PC-3 (cell line): ENCODE data around the gene NMUR2. TPM values are rescaled to one million over a fixed set of nuclear protein-coding genes. Genes with fewer than 3 reads are reported as not detected.

Source experiments
- ATAC-seq: fragments of 200-7000 bp; cut with Tn5 transposase; 2 replicates; pipeline ENCODE4 v1.9.1; 2020; ENCODE audit warnings: mild to moderate bottlenecking, moderate library complexity
- BruUV-seq: library from RNA; stranded (reverse); fragments of 400-500 nt; replicated peaks from 2 replicates; lab custom pipeline; 2021; lab: Mats Ljungman, UMichigan
- CTCF ChIA-PET: fragments of 300-600 bp; sonication (Branson Sonifier 250); formaldehyde crosslinking; loops from one replicate; lab custom pipeline; 2022; ENCODE audit warnings: antibody characterized with exemption; lab: Charles Lee
- POLR2A ChIA-PET: fragments of 300-600 bp; sonication (Branson Sonifier 250); formaldehyde crosslinking; loops from one replicate; lab custom pipeline; 2022; ENCODE audit warnings: antibody characterized with exemption; ENCODE audit not compliant: unreplicated experiment; lab: Charles Lee
- DNase-seq: peaks from one replicate; pipeline ENCODE4 v3.0.0-alpha.2; 2015
- H2AFZ ChIP-seq: fragments of 300-600 bp; sonication (generic); 2 replicates; pipeline ENCODE4 v1.6.0; 2016; ENCODE audit warnings: antibody characterized with exemption, low read length
- H3F3A ChIP-seq: fragments of 300-600 bp; sonication (generic); one replicate; pipeline ENCODE4 v1.6.0; 2017; ENCODE audit warnings: antibody characterized with exemption, low read length, control low read depth, mild to moderate bottlenecking; ENCODE audit not compliant: unreplicated experiment
- H3K27ac ChIP-seq: fragments of 300-600 bp; sonication (generic); 2 replicates; pipeline ENCODE4 v1.5.1; 2016; ENCODE audit warnings: mild to moderate bottlenecking, low read length
- H3K27me3 ChIP-seq: fragments of 300-600 bp; sonication (generic); 2 replicates; pipeline ENCODE4 v1.6.1; 2016; ENCODE audit warnings: low read length, mixed read lengths
- H3K36me3 ChIP-seq: fragments of 300-600 bp; sonication (generic); 2 replicates; pipeline ENCODE4 v1.6.1; 2016; ENCODE audit warnings: low read depth, mixed run types, low read length, mixed read lengths
- H3K4me1 ChIP-seq: fragments of 300-600 bp; sonication (generic); 2 replicates; pipeline ENCODE4 v1.5.1; 2016; ENCODE audit warnings: low read length; ENCODE audit not compliant: insufficient read depth
- H3K4me2 ChIP-seq: fragments of 300-600 bp; sonication (generic); 2 replicates; pipeline ENCODE4 v1.6.0; 2016; ENCODE audit warnings: low read length
- H3K4me3 ChIP-seq: fragments of 300-600 bp; sonication (generic); 2 replicates; pipeline ENCODE4 v1.5.1; 2016; ENCODE audit warnings: mild to moderate bottlenecking, low read length, mixed read lengths
- H3K79me2 ChIP-seq: fragments of 300-600 bp; sonication (generic); 2 replicates; pipeline ENCODE4 v1.6.1; 2017; ENCODE audit warnings: low read length, mixed read lengths
- H3K9ac ChIP-seq: fragments of 300-600 bp; sonication (generic); 2 replicates; pipeline ENCODE4 v1.6.0; 2016; ENCODE audit warnings: mild to moderate bottlenecking, low read length
- H3K9me2 ChIP-seq: fragments of 300-600 bp; sonication (generic); replicated peaks from 2 replicates; pipeline ENCODE4 v1.6.1; 2016; ENCODE audit warnings: mixed run types, low read length, mixed read lengths
- H3K9me3 ChIP-seq: fragments of 300-600 bp; sonication (generic); 2 replicates; pipeline ENCODE4 v1.6.1; 2016; ENCODE audit warnings: low read length, mixed read lengths
- H4K20me1 ChIP-seq: fragments of 300-600 bp; sonication (generic); 2 replicates; pipeline ENCODE4 v1.6.1; 2016; ENCODE audit warnings: low read length, mixed read lengths
- CTCF ChIP-seq: fragments of 300-600 bp; sonication (generic); conservative IDR thresholded peaks from 2 replicates; pipeline ENCODE4 v1.5.1; 2017; ENCODE audit warnings: antibody characterized with exemption, low read depth, mild to moderate bottlenecking, low read length
- EZH2 ChIP-seq: fragments of 300-600 bp; sonication (generic); IDR thresholded peaks from one replicate; pipeline ENCODE4 v1.6.1; 2017; ENCODE audit warnings: antibody characterized with exemption, mild to moderate bottlenecking, low read length; ENCODE audit not compliant: unreplicated experiment
- EZH2phosphoT487 ChIP-seq: fragments of 300-600 bp; sonication (generic); IDR thresholded peaks from 2 replicates; pipeline ENCODE4 v1.6.1; 2018; ENCODE audit warnings: mild to moderate bottlenecking, antibody characterized with exemption, low read length, borderline replicate concordance
- intact Hi-C: fragments of 100-400 bp; cut with micrococcal nuclease; formaldehyde crosslinking; loops from 2 replicates; pipeline ENCODE4 v1.9.0; 2023
- total RNA-seq: library from RNA; depleted of rRNA; stranded (reverse); fragments of >200 nt; gene quantifications from 2 replicates; pipeline ENCODE4 v1.2.3, GENCODE V29; 2014

Gene NMUR2
- total RNA-seq, 1 experiment from 2014 or later = not detected

- Histone ChIP-seq H3K27me3 (peaks cover 19% of the 10 kb centered on the region; the same call in 1 of the 2 replicates), H3K36me3 (no peaks in the 10 kb centered on the region), H3K4me3 (no peak overlapping the region), H4K20me1 (no peaks in the 10 kb centered on the region), H3F3A (no peaks in the 10 kb centered on the region), H3K4me2 (no peak overlapping the region), H3K9me3 (no peaks in the 10 kb centered on the region), H3K27ac (no peak overlapping the region), H3K4me1 (no peaks in the 10 kb centered on the region), H2AFZ (no peak overlapping the region), H3K79me2 (no peaks in the 10 kb centered on the region), H3K9me2 (no peaks in the 10 kb centered on the region), H3K9ac (no peak overlapping the region)
- BruUV-seq = no TSS peak
- ChIA-PET POLR2A (no interaction called here), CTCF (no interaction called here)
- DNase-seq (no peak), ATAC-seq (no peak)
- no peak for TF ChIP-seq EZH2
- no peak for TF ChIP-seq CTCF
- no peak for TF ChIP-seq EZH2phosphoT487
- intact Hi-C loops = no loop called here
These were observed 32.8 kb upstream of the NMUR2 start for GRCh38 chr5:152437866-152438265.

- ATAC-seq (no peak), DNase-seq (no peak)
- H3K9ac ChIP-seq = no peak overlapping the region
- H3K36me3 ChIP-seq = no peaks in the 10 kb centered on the region
- TF ChIP-seq CTCF (no peak), EZH2phosphoT487 (no peak), EZH2 (no peak)
- ChIA-PET CTCF (no interaction called here), POLR2A (no interaction called here)
- no peaks in the 10 kb centered on the region for H3K9me3 ChIP-seq
- H3K4me2 ChIP-seq = no peak overlapping the region
- no peaks in the 10 kb centered on the region for H3K4me1 ChIP-seq
- H3K79me2 ChIP-seq = no peaks in the 10 kb centered on the region
- no peak overlapping the region for H3K4me3 ChIP-seq
- intact Hi-C loops = no loop called here
- no peaks in the 10 kb centered on the region for H3K9me2 ChIP-seq
- H2AFZ ChIP-seq = no peak overlapping the region
- H3K27me3 ChIP-seq = no peaks in the 10 kb centered on the region
- no peaks in the 10 kb centered on the region for H4K20me1 ChIP-seq
- no TSS peak for BruUV-seq
- no peaks in the 10 kb centered on the region for H3F3A ChIP-seq
- H3K27ac ChIP-seq = no peak overlapping the region
These were observed 22.6 kb upstream of the NMUR2 start for GRCh38 chr5:152427721-152428120.

- H3K4me2 ChIP-seq = no peak overlapping the region
- CTCF ChIA-PET = no interaction called here
These were observed 20.0 kb upstream of the NMUR2 start for GRCh38 chr5:152425083-152425482.

More at GRCh38 chr5:152425083-152425482, 20.0 kb upstream of the NMUR2 start:
- BruUV-seq = no TSS peak
- POLR2A ChIA-PET = no interaction called here
- no peaks in the 10 kb centered on the region for H3K27me3 ChIP-seq
- no peak overlapping the region for H2AFZ ChIP-seq
- H3K79me2 ChIP-seq = no peaks in the 10 kb centered on the region
- H3K9me3 ChIP-seq = no peaks in the 10 kb centered on the region
- H3K4me3 ChIP-seq = no peak overlapping the region
- no peaks in the 10 kb centered on the region for H3K4me1 ChIP-seq
- H3K36me3 ChIP-seq = no peaks in the 10 kb centered on the region
- no peaks in the 10 kb centered on the region for H4K20me1 ChIP-seq
- no peaks in the 10 kb centered on the region for H3F3A ChIP-seq
- no peaks in the 10 kb centered on the region for H3K9me2 ChIP-seq
- no peak for ATAC-seq
- no peak overlapping the region for H3K9ac ChIP-seq
- intact Hi-C loops = no loop called here
- DNase-seq = no peak
- TF ChIP-seq CTCF (no peak), EZH2 (no peak), EZH2phosphoT487 (no peak)
- H3K27ac ChIP-seq = no peak overlapping the region
